Suppressor macrophage treated with lipopolysaccharide for 4 hours (primary cell): ENCODE results near the gene CRYBB3.
A peak's percentile ranks its signal among the peaks of the same experiment; 100 is the strongest.
"Not testable (repeated sequence)": the region's sequence is repeated elsewhere in the genome, so short reads cannot be mapped to it uniquely, and the experiment has no call there.

Experiments used
- DNase-seq: peaks from one replicate; pipeline ENCODE4 v3.0.0-alpha.2; 2020

The CRYBB3 gene

GRCh38 chr22:25207553-25208157 is 8.0 kb downstream of the CRYBB3 start:
- DNase-seq: no peak

DNA sequence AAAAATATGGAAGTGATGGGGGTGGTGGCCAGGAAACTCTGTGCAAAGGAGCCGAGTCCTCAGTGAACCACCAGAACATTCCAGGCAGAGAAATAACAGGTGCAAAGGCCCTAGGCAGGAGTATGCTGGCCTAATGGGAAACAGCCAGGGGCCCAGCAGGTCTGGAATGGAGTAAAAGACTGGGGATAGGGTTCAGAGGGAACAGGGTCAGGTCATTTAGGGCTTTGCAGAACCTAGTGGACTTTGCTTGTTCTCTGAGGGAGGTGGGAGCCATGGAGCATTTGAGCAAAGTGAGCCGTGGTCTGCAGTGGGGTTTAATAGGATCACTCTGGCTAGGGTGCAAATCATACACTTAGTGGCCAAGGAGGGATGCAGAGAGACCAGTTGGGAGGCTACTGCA is 8.7 kb downstream of the CRYBB3 start:
- no peak for DNase-seq

GRCh38 chr22:25208743-25209505 is 9.3 kb downstream of the CRYBB3 start:
- DNase-seq: no peak

GRCh38 chr22:25210793-25211192 is 11.1 kb downstream of the CRYBB3 start:
- no peak for DNase-seq

DNA sequence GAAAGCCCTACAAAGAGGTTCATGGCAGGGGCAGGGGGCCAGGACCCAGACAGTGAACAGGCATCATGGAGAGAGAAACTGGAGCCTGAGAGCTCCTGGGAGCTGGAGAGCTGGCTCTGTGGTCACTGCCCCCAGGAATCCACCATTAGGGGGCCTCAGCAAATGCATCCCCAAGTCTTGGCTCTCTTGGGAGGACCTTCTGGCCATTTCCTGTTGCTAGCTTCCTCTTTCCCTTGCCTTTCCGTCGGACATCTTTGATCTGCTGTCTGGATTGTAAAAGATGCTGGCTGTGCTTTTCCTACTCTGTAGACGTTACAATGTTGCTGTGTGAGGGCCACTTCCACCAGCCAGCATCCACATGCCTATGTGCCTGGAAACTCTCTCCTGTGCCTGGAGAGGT is 12.7 kb downstream of the CRYBB3 start:
- DNase-seq: no peak

DNA sequence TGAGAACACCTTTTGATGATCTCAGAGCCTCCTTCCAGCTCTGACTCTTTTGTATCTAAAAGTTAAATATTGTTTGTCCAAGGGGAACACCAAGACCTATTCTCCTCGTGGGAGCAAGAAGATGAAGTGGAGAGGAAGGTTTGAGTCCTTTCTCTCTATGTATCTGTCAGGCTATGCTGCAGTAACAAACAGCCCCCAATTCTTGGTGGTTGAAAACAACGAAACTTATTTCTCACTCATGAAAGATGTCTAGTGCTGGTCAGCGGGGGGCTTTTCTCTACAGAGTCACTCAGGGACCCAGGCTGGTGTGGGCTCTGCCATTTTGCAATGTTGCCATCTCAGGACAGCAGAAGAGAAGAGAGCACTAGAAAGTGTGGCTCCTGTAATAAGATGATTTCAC is 13.6 kb downstream of the CRYBB3 start:
- DNase-seq: no peak

DNA sequence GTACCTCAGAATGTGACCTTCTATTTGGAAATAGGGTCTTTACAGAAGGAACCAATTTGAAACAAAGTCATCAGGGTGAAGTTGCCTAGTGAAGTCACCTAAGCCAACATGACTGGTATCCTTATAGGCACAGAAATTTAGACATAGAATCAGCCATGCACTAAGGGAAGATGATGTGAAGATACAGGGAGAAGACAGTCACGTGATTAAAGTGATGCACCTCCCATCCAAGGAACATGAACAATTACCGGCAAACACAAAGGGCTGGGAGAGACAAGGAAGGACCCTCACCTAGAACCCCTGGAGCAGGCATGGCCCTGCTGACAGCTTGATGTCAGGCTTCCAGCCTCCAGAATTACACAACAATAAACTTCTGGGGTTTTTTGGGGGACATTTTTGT is 16.6 kb downstream of the CRYBB3 start:
- no peak for DNase-seq

DNA sequence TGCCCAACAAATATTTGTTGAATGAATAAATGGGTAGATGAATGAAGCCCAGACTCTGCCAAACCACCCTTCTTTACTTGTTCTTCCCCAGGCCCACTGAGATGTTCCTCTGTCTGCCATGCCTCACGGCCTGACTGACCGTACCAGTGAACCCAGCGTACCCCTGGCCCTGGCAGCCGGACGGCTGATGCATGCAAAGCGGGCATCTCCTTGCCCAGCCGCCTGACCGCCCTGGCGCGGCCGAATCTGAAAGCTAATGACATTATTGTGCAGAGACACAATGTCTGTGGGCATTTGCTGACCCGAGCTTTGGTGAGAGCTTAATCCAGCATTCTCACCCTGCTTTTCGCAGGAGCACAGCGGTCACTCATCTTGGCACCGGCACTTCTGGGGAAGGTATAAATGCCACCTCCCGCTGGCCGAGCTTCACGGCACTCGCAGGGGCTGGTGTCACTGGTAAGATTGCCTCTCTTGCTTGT is 19.6 kb downstream of the CRYBB3 start, which contains the start of gene CRYBB2:
Gene CRYBB2 (plus strand): TSS at position 429 of the 479 bp plus-strand sequence. CDS start 1,791 bp downstream, outside the sequence.
- DNase-seq: no peak

GRCh38 chr22:25219948-25220442 is 20.3 kb downstream of the CRYBB3 start:
- no peak for DNase-seq

DNA sequence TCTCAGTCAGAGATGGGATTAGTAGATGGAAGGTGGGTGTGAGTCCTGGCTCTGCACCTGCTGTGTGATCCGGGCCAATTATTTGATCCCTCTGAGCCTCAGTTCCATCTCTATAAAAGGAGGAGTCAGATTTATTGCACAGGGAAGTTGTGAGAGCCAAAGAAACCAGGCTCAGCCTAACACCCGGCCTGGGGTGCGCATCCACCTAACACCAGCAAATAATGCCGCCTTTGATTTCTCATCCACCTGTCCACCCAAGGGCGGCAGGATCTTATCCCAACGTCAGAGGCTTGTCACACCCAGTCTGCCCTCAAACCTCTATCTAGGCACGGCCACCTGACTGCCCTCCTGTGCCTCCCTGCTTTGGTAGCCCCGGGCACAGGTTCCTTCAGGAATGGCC is 22.1 kb downstream of the CRYBB3 start:
- no peak for DNase-seq

GRCh38 chr22:25223269-25223850 is 23.7 kb downstream of the CRYBB3 start:
- no peak for DNase-seq

- DNase-seq: no peak
Measured at GRCh38 chr22:25228822-25229221, 29.2 kb downstream of the CRYBB3 start.

DNA sequence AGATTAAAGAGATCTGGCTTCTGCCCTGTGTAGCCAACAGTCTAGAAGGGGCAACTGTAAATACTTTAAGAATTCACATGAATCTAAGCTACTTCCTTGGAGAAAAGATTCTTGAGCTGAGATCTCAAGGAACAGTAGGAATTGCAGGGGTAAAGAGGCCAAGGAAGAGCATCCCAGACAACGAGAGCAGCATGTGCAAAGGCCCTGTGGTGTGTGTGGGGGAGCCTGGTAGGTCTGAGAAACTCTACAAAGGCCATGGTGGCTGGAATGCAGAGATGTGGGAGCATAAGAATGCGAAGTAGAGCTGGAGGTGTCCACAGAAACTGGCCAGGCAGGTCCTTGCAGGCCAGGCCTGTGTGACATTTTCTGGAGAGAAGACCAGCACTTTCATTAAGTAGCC is 31.1 kb downstream of the CRYBB3 start:
- not testable (repeated sequence) for DNase-seq

DNA sequence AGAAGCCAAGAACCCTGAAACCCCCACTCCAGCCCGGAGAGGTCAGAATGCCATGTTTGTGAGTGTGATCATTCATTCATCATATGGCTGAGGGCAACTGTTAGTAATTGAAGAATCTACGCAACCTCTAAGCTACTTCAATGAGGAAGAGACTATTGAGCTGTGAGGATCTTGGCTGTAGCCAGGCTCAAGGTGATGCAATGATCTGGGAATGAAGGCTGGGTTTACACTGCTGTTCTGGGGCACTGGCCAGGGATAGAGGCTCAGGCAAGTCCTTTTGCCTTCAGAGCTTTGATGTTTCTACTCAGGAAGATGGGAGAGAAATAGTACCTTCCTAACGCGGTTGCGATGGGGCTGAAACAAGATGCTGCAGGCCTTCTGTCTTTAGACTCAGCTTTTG is 32.6 kb downstream of the CRYBB3 start:
- no peak for DNase-seq

DNA sequence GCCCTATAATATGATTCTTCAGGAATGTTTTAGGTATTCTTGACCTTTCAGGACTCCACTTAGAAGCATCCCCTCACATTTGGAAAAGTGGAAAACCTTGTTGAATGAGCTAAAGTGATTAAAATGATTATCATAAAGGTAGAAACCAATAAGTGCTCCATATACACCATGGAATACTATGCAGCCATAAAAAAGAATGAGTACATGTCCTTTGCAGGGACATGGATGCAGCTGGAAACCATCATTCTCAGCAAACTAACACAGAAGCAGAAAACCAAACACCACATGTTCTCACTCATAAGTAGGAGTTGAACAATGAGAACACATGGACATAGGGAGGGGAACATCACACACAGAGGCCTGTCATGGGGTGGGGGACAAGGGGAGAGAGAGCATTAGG is 34.0 kb downstream of the CRYBB3 start:
- not testable (repeated sequence) for DNase-seq

DNA sequence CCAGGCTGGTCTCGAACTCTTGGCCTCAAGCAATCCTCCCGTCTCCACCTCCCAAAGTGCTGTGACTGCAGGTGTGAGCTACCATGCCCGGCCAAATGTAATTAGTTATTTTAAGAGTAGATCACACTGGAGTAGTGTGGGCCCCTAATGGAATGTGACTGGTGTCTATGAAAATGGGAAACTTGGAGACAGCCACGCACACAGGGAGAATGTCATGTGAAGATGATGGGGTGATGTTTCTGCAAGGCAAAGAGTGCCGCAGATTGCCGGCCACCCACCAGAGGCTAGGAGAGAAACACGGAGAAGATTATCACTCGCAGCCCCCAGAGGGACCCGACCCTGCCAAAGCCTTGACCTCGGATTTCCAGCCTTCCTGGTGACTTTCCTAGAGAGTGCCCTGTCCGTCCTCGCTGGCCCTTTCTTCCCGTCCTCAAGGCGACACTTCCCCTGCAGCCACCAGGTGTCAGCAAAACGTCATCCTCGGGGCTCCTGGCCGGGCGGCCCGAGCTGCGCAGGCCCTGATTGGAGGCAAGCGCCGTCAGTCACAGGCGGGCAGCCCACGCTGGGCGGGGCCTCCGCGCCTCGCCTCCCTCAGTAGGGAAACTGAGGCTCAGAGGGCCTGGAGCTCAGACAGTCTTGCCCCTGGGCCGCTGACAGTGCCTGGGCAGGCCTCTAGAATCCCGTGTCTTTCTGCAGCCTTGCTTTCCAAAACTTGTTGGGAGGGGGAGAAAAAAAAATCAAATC is 36.1 kb downstream of the CRYBB3 start:
- peak; percentile 67 for DNase-seq

DNA sequence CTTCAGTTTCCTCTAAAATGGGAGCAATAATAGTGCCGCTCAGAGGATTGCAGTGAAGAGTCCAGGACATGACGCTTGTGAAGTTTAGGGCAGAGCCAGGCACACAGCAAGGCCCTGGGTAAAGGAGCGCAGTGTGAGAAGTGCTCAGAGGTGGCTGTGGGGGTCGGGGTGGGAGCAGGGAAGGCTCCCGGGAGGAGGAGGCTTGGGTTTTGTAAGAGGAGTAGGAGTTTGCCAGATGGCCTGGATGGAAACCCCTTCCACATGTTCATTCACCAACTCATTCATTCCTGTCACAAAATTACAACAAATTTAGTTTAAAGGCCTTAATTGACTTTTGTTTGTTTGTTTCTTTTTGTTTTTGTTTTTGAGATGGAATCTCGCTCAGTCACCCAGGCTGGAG is 36.8 kb downstream of the CRYBB3 start:
- DNase-seq: no peak

GRCh38 chr22:25237503-25237902 is 37.8 kb downstream of the CRYBB3 start:
- no peak for DNase-seq

DNA sequence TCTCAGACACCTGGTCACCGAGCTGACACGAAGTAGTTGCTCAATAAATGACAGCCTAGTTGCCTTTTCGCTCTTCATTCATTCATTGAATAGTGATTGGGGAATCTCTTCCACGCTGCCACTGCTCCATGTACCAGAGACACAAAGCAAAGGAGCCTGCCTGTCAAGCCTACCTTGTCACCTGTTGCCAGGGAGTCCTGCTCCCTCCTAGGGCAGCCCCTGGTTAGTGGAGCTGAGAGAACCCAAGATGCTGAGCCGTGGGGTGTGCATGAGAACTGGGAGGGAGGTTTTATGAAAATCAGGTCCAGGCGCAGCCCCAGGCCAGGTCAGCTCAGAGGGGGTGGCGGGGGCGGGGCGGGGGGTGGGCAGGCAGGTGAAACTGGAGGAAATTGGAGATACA is 38.4 kb downstream of the CRYBB3 start:
- not testable (repeated sequence) for DNase-seq

GRCh38 chr22:25255169-25255568 is 55.5 kb downstream of the CRYBB3 start:
- DNase-seq: not testable (repeated sequence)
